Duodenal mucosa (tissue), 2 donors: ENCODE data around the gene SPEM2.

Experiments
- H3K27ac ChIP-seq: one replicate; pipeline ENCODE4 v1.7.0; 2013; ENCODE audit warnings: low read depth, low read length
- H3K27me3 ChIP-seq, 2 donors: one replicate each; pipeline ENCODE4 v1.7.0; 2013; ENCODE audit warnings: low read length in 2 of 2, control low read depth in 1 of 2; ENCODE audit not compliant: insufficient read depth in 2 of 2, control insufficient read depth in 1 of 2
- H3K36me3 ChIP-seq, 2 donors: one replicate each; pipeline ENCODE4 v1.7.0; 2013; ENCODE audit warnings: low read length in 2 of 2, control low read depth in 1 of 2; ENCODE audit not compliant: insufficient read depth in 2 of 2, control insufficient read depth in 1 of 2
- H3K4me1 ChIP-seq, 2 donors: one replicate each; pipeline ENCODE4 v1.7.0; 2013; ENCODE audit warnings: low read length in 2 of 2, control low read depth in 1 of 2; ENCODE audit not compliant: insufficient read depth in 2 of 2, control insufficient read depth in 1 of 2
- H3K4me3 ChIP-seq, 2 donors: one replicate each; pipeline ENCODE4 v1.7.0; 2013; ENCODE audit warnings: low read length in 2 of 2, low read depth in 1 of 2
- H3K9ac ChIP-seq, 2 donors: one replicate each; pipeline ENCODE4 v1.7.0; 2013; ENCODE audit warnings: low read length in 2 of 2, low read depth in 1 of 2
- H3K9me3 ChIP-seq, 2 donors: one replicate each; pipeline ENCODE4 v1.7.0; 2013; ENCODE audit warnings: low read length in 2 of 2, control low read depth in 1 of 2; ENCODE audit not compliant: control insufficient read depth in 1 of 2

The SPEM2 gene

DNA sequence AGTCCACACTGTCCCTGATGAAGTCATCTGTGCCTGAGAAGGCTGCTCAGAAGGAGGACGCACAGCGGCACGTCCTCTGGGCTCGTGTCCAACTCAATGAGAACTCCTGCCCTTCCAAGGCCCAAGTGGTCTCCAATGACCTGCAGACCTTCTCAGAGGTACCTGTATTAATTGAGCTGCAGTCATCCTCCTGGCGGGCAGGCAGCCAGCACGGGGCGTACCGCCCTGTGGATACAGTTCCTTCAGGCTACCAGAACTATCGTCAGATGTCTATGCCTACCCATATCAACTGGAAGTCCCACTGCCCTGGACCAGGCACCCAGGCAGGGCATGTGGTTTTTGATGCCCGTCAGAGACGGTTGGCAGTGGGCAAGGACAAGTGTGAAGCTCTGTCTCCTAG, 6.9 kb downstream of the SPEM2 start:
- Histone ChIP-seq H3K27ac (no peak overlapping the region), H3K27me3 (no peaks in the 10 kb centered on the region), H3K9ac (no peak overlapping the region), H3K4me1 (peaks cover 9 to 15% of the 10 kb centered on the region in 2 donors), H3K4me3 (no peak overlapping the region), H3K9me3 (no peaks in the 10 kb centered on the region), H3K36me3 (no peaks in the 10 kb centered on the region)

DNA sequence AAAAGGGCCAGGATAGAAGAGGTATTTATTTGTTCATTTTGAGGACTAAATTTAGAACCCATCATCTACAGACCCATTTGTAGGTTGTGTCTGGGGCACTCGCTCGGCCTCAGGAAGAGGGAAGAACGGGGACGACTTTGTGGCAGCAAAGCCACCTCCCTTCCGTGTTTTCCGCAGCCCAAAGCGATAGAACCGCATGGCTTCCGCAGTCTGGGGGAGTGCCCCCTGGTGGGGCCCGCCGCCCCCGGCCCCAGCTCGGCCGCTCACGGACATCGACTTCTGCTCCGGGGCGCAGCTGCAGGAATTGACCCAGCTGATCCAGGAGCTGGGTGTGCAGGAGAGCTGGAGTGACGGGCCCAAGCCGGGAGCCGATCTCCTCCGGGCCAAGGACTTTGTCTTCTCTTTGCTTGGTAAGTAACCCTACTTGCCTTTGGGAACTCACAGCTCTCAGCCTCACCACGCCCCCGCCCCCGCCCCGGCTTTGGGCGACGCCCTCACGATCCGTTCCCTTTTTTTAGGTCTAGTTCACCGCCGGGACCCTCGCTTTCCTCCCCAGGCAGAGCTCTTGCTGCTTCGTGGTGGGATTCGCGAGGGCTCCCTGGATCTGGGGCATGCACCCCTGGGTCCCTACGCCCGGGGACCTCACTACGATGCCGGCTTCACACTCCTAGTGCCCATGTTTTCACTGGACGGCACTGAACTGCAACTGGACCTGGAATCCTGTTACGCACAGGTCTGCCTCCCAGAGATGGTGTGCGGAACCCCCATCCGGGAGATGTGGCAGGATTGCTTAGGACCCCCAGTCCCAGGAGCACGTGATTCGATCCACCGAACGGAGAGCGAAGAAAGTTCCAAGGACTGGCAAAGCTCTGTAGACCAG, 10.5 kb downstream of the SPEM2 start:
- Histone ChIP-seq H3K27ac (peak overlapping the region; percentile 89), H3K4me1 (peaks cover 36 to 38% of the 10 kb centered on the region in 2 donors), H3K36me3 (no peaks in the 10 kb centered on the region), H3K27me3 (peaks cover 18 to 25% of the 10 kb centered on the region in 2 donors), H3K9me3 (no peaks in the 10 kb centered on the region), H3K9ac (peak overlapping the region; percentile 63 to 76), H3K4me3 (peak overlapping the region; percentile 69 to 85)

DNA sequence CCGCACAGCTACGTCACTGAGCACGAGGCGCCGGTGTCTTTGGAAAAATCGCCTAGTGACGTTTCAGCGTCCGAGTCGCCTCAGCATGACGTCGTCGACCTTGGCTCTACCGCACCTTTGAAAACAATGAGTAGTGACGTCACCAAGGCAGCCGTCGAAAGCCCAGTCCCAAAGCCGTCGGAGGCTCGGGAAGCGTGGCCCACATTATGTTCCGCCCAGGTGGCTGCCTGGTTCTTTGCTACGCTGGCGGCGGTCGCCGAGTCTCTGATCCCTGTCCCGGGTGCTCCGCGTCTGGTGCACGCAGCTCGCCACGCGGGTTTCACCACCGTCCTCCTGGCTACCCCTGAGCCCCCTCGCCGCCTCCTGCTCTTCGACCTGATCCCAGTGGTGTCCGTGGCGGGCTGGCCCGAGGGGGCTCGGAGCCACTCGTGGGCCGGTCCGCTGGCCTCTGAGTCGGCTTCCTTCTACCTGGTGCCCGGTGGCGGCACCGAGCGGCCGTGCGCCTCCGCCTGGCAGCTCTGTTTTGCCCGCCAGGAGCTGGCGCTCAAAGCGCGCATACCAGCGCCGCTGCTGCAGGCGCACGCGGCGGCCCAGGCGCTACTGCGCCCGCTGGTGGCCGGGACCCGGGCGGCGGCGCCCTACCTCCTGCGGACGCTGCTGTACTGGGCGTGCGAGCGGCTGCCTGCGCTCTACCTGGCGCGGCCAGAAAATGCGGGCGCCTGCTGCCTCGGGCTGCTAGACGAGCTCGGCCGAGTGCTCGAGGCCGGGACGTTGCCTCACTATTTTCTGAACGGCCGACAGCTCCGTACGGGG, 11.3 kb downstream of the SPEM2 start:
- Histone ChIP-seq H3K9ac (peak overlapping the region; percentile 63 to 76), H3K9me3 (no peaks in the 10 kb centered on the region), H3K27me3 (peaks cover 27 to 33% of the 10 kb centered on the region in 2 donors), H3K4me1 (peaks cover 36 to 38% of the 10 kb centered on the region in 2 donors), H3K4me3 (peak overlapping the region; percentile 69 to 85), H3K27ac (peak overlapping the region; percentile 89), H3K36me3 (no peaks in the 10 kb centered on the region)

DNA sequence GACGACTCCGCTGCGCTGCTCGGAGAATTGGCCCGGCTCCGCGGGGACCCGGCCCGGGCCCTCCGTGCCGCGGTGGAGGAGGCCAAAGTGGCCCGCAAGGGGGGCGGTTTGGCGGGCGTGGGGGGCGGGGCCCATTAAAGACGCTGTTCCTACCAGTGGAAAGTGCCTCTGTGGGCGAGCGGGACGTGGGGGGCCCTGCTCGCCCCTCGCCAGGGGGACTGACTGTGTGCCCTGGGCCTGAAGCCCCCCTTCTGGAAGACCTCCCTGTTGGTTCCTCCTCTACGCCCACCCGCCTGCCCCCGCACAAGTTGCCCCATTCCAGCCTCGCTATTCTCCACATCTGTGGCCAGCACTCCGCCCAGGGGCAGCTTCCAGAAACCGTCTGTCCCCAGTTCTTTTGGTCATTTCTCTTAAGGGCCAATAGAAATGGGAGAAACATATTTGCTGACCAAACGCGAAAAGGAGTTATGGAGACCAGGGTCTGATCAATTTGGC, 12.0 kb downstream of the SPEM2 start:
- H3K4me1 ChIP-seq = peaks cover 36 to 38% of the 10 kb centered on the region in 2 donors

DNA sequence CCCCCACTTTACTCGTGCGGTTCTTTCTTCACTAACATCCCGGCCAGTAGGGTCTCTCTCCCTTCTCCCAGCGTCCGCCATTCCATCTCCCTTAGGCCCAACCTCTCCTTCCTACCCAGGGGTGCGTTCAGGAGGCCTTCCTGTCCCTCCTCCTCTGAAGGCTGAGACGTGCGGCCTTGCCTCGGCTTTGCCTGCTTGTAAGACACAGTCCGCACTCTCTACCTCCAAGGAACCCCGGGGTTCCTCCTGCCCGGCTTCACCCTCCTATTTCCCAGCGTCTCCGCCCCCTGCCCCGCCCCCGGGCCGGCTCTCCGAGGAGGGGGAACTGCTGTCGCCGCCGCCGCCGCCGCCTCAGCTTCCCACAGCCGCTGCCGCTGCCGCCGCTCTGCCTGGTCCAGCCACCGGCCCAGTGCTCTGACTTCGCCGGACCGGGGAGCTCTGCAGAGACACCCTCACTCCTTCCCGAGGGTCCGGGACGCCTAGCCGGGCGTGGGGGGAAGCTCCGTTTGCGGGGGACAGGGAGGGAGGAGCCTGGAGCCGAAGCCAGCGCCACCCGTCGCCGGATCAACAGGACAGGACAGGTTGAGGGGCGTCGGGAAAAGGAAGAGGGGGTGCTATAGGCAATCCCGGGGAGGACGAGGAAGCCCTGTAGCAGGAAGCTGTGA, 12.7 kb downstream of the SPEM2 start:
- no peak overlapping the region for H3K9ac ChIP-seq
- peaks cover 36 to 38% of the 10 kb centered on the region in 2 donors for H3K4me1 ChIP-seq
- H3K27me3 ChIP-seq = peaks cover 28 to 33% of the 10 kb centered on the region in 2 donors
- H3K27ac ChIP-seq = no peak overlapping the region
- no peaks in the 10 kb centered on the region for H3K36me3 ChIP-seq
- H3K9me3 ChIP-seq = no peaks in the 10 kb centered on the region
- H3K4me3 ChIP-seq = peak overlapping the region; percentile 52 to 57

More for the DNA sequence above, 12.0 kb downstream of the SPEM2 start:
- Histone ChIP-seq H3K9me3 (no peaks in the 10 kb centered on the region), H3K36me3 (no peaks in the 10 kb centered on the region), H3K27ac (no peak overlapping the region), H3K9ac (peak overlapping the region in 1 of 2 donors; percentile 76), H3K27me3 (peaks cover 28 to 33% of the 10 kb centered on the region in 2 donors), H3K4me3 (peak overlapping the region; percentile 57 to 69)

DNA sequence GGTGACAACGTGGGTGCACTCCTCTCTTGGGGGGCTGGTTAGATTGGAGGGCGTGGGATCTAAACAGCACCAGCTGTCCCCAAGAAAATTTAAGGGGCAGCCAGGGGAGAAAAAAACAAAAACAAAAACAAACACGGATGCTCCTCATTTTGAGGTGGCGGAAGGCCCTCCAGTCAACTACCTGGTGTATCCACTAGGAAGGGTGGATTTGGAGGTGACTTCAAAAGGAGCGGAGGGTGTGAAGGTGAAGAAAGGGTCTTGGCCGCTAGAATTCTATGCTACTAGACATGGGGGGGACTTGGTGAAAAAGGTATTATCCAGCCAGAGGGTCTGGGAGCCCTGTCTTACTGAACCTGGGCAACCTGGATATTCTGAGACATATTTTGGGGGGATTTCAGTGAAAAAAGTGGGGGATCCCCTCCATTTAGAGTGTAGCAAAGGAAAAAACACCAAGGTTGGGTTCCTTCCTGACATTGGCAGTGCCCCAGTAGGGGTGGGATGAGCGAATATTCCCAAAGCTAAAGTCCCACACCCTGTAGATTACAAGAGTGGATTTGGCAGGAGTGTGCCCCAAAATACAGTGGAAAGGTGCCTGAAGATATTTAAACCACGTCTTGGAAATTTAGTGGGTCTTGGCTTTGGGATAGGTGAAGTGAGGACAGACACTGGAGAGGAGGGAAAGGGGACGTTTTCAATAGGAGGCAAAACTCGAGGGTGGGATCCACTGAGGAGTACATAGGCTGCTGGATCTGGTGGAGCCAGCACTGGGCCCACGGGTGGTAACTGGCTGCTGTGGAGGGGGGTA, 13.4 kb downstream of the SPEM2 start:
- H3K27ac ChIP-seq = no peak overlapping the region
- peaks cover 36 to 38% of the 10 kb centered on the region in 2 donors for H3K4me1 ChIP-seq
- H3K9me3 ChIP-seq = no peaks in the 10 kb centered on the region
- H3K4me3 ChIP-seq = peak overlapping the region; percentile 52 to 55
- H3K27me3 ChIP-seq = peaks cover 28 to 34% of the 10 kb centered on the region in 2 donors
- H3K36me3 ChIP-seq = no peaks in the 10 kb centered on the region
- H3K9ac ChIP-seq = no peak overlapping the region

DNA sequence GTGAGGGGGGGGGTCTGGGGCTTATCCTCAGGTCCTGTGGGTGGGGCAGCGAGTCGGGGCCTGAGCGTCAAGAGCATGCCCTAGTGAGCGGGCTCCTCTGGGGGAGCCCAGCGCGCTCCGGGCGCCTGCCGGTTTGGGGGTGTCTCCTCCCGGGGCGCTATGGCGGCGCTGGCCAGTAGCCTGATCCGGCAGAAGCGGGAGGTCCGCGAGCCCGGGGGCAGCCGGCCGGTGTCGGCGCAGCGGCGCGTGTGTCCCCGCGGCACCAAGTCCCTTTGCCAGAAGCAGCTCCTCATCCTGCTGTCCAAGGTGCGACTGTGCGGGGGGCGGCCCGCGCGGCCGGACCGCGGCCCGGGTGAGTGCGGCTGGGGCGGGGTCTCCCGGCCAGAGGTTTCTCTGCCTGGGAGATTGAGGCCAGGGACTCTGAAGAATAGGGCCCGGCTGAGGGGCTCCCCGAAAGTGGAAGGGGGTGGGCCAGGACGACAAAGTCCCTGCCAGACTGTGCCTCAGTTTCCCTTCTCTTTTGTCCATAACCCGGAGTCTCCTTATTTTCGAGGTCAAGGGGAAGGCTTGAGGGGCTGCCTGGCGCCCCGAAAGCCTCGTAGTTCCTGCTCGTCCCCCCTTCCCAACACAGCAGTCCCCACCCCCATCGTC, 14.2 kb downstream of the SPEM2 start, which contains the start of gene FGF11:
Gene FGF11 (plus strand): TSS at position 51 of the 651 bp plus-strand sequence. CDS start 109 bp downstream, at position 160.
- peak within 1 kb of the TSS; percentile 52 to 55 for H3K4me3 ChIP-seq
- no peak within 1 kb of the TSS for H3K9ac ChIP-seq
- H3K36me3 ChIP-seq = no peaks in the 10 kb centered on the region
- H3K4me1 ChIP-seq = peaks cover 36 to 38% of the 10 kb centered on the region in 2 donors
- H3K27me3 ChIP-seq = peaks cover 28 to 41% of the 10 kb centered on the region in 2 donors
- H3K27ac ChIP-seq = no peak within 1 kb of the TSS
- no peaks in the 10 kb centered on the region for H3K9me3 ChIP-seq

DNA sequence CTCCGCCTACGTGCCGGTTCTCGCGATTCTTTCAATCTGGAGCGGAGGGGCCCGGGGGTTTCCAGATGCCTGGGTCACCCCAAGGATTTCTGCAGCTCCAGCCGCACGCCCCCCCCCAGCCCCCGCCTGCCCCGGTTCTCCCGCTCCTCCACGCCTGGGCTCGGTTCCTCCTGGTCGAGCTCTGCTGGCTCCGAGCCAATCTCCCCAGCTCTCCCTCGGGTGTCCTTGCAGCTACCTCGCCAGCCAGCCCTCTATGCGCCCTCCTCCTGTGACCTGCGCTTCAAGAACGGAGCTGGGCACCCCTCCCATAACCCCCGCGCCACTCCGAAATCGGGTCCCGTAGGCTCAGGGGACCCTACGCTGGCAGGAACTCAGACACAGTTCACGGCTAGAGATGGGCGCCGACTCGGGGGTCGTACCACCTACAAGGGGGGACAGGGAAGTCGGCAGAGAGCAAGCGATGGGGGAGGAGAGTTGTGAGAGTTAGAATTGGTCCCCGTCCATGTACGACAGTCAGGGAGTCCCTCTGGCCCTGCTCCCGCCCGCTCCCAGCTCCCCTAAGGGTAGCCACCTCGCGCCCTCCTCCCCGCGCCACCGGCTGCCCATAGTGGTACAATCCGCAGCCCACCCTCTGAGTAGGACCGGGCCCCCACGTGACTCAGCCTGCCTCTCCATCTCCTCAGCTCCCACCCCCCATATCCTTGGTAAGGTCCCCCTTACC, 14.9 kb downstream of the SPEM2 start:
- H3K4me3 ChIP-seq = peak overlapping the region; percentile 21 to 44
- H3K36me3 ChIP-seq = no peaks in the 10 kb centered on the region
- H3K9me3 ChIP-seq = no peaks in the 10 kb centered on the region
- peaks cover 28 to 43% of the 10 kb centered on the region in 2 donors for H3K27me3 ChIP-seq
- H3K9ac ChIP-seq = no peak overlapping the region
- no peak overlapping the region for H3K27ac ChIP-seq
- H3K4me1 ChIP-seq = peaks cover 36 to 38% of the 10 kb centered on the region in 2 donors
